H54 (cell line): Measurements from ENCODE around the gene UTS2.

Experiments
- DNase-seq: peaks from one replicate; pipeline ENCODE4 v3.0.0; 2011; ENCODE audit warnings: low spot score, mixed read lengths; ENCODE audit not compliant: insufficient read length
- FAIRE-seq: peaks from 3 replicates; lab custom pipeline; 2011; peaks lifted over from hg19 to GRCh38; lab: Jason Lieb, UNC
- POLR2A ChIP-seq: IDR thresholded peaks from 2 replicates; pipeline ENCODE4 v1.6.1; 2011; ENCODE audit warnings: low read depth, mild to moderate bottlenecking, low read length

Gene UTS2

GRCh38 chr1:7852804-7853683 lies at the start of gene UTS2:
Gene UTS2 (minus strand): TSS chr1:7853065. CDS start chr1:7853003, 62 bp downstream.
- FAIRE-seq (no peak), DNase-seq (no peak)

DNA sequence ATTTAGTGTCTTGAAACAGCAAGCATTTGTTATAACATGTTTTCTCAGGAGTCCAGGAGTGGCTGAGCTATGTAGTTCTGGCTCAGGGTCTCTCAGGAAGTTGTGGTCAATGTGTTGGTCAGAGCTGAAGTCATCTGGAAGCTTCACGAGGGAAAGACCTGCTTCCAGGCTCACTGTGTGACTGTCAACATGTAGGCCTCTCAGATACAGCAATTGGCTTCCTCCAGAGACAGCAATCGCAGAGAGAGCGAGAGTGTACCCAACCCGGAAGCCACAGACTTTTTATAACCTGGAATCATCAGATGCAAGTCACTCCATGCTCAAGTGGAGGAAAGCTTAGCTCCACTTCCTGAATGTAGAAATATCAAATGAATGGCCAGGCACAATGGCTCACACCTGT lies 46.9 kb upstream of the UTS2 start:
- FAIRE-seq (no peak), DNase-seq (no peak)
- no peak for TF ChIP-seq POLR2A

More at GRCh38 chr1:7852804-7853683, at the start of gene UTS2:
- no peak for TF ChIP-seq POLR2A

- no peak for FAIRE-seq
- no peak for DNase-seq
- no peak for TF ChIP-seq POLR2A
Observed at GRCh38 chr1:7898962-7899361, 46.1 kb upstream of the UTS2 start.

- TF ChIP-seq POLR2A, result no peak
- DNase-seq (no peak), FAIRE-seq (no peak)
Observed at GRCh38 chr1:7896994-7897393, 44.1 kb upstream of the UTS2 start.

GRCh38 chr1:7893529-7894180 lies 40.8 kb upstream of the UTS2 start:
- peak; percentile 82 for FAIRE-seq
- TF ChIP-seq POLR2A, result no peak
- no peak for DNase-seq

- FAIRE-seq (no peak), DNase-seq (no peak)
- no peak for TF ChIP-seq POLR2A
Observed at GRCh38 chr1:7891804-7892203, 38.9 kb upstream of the UTS2 start.

DNA sequence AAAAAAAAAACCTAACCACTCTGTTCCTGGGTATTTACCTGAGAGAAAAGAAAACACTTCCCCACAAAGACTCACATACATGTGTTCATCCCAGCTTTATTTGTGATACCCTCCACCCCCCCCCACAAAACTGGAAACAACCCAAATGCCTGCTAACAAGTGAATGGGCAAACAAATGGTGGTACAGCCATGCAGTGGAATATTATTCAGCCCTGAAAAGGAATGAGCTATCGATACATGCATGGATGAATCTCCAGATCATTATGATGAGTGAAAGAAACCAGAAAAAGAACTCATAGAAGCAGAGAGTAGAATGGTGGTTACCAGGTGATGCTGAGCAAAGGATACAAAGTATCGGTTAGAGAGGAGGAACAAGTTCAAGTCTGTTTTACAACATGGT lies 38.0 kb upstream of the UTS2 start:
- DNase-seq, result no peak
- TF ChIP-seq POLR2A, result no peak
- no peak for FAIRE-seq

GRCh38 chr1:7888248-7889081 lies 35.6 kb upstream of the UTS2 start:
- FAIRE-seq, result no peak
- no peak for DNase-seq

GRCh38 chr1:7886405-7886745 lies 33.5 kb upstream of the UTS2 start:
- no peak for FAIRE-seq
- DNase-seq, result no peak
- no peak for TF ChIP-seq POLR2A

More at GRCh38 chr1:7888248-7889081, 35.6 kb upstream of the UTS2 start:
- no peak for TF ChIP-seq POLR2A

GRCh38 chr1:7885513-7886404 lies 32.9 kb upstream of the UTS2 start:
- FAIRE-seq (no peak), DNase-seq (no peak)
- no peak for TF ChIP-seq POLR2A

DNA sequence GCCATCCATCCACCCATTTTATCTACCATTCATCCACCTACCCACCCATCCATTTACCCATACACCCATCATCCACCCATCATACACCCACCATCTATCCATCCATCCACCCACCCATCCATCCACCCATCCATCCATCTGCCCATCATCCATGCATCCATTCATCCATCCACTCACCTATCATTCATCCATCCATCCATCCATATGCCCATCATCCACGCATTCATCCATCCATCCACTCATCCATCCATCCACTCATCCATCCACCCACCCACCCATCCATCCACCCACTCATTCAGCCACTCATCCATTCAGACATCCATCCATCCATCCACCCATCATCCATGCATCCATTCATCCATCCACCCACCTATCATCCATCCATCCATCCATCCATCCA lies 31.9 kb upstream of the UTS2 start:
- no peak for TF ChIP-seq POLR2A
- DNase-seq (no peak), FAIRE-seq (no peak)

GRCh38 chr1:7879228-7879627 lies 26.4 kb upstream of the UTS2 start:
- no peak for TF ChIP-seq POLR2A
- FAIRE-seq, result no peak
- DNase-seq, result no peak

- DNase-seq (no peak), FAIRE-seq (no peak)
- TF ChIP-seq POLR2A, result no peak
Observed at GRCh38 chr1:7878027-7878426, 25.2 kb upstream of the UTS2 start.
